Measurements from ENCODE around the gene SGK1. TPM values are rescaled to one million over a fixed set of nuclear protein-coding genes. Genes with fewer than 3 reads are reported as not detected.

The SGK1 gene
- total and polyA plus RNA-seq, 7 donors: 17.2 to 352 (median 35.2) TPM

GRCh38 chr6:134358320-134358719 is 40.4 kb upstream of the SGK1 start:
- Histone ChIP-seq H3K4me1 (no peaks in the 10 kb centered on the region), H3K36me3 (no peaks in the 10 kb centered on the region), H3K4me3 (no peak overlapping the region), H3K9me3 (peaks cover 0 to 4% (median 0%) of the 10 kb centered on the region in 4 donors), H3K27ac (no peak overlapping the region), H3K27me3 (no peaks in the 10 kb centered on the region)
- intact Hi-C loops (cut with DNase I): no loop called here
- WGBS, 2 donors: 65 to 72% methylated on average over 4 of the region's 4 CpGs
- no peak for TF ChIP-seq EP300 (IDR thresholded peaks at IDR 0.05)
- no peak for TF ChIP-seq CTCF (IDR thresholded peaks at IDR 0.05)
- TF ChIP-seq POLR2AphosphoS5 (IDR thresholded peaks at IDR 0.05): no peak
- no peak for TF ChIP-seq POLR2A (IDR thresholded peaks at IDR 0.05)
- DNase-seq: no peak

- H3K36me3 ChIP-seq: no peaks in the 10 kb centered on the region
- TF ChIP-seq EP300 (IDR thresholded peaks at IDR 0.05) (no peak), POLR2AphosphoS5 (IDR thresholded peaks at IDR 0.05) (no peak), CTCF (IDR thresholded peaks at IDR 0.05) (no peak), POLR2A (IDR thresholded peaks at IDR 0.05) (no peak)
- peaks cover 0 to 4% (median 0%) of the 10 kb centered on the region in 4 donors for H3K9me3 ChIP-seq
- DNase-seq: no peak
- 81 to 88% methylated on average over 2 of the region's 2 CpGs for WGBS, 2 donors
- H3K4me1 ChIP-seq: no peaks in the 10 kb centered on the region
- H3K27me3 ChIP-seq: no peaks in the 10 kb centered on the region
- intact Hi-C loops (cut with DNase I): no loop called here
- H3K27ac ChIP-seq: no peak overlapping the region
- no peak overlapping the region for H3K4me3 ChIP-seq
These were observed 39.1 kb upstream of the SGK1 start for GRCh38 chr6:134357022-134357487.

GRCh38 chr6:134356405-134356804 is 38.5 kb upstream of the SGK1 start:
- Histone ChIP-seq H3K9me3 (peaks cover 0 to 4% (median 0%) of the 10 kb centered on the region in 4 donors), H3K27me3 (no peaks in the 10 kb centered on the region), H3K4me1 (no peaks in the 10 kb centered on the region), H3K36me3 (no peaks in the 10 kb centered on the region), H3K4me3 (no peak overlapping the region), H3K27ac (no peak overlapping the region)
- TF ChIP-seq EP300 (IDR thresholded peaks at IDR 0.05) (no peak), POLR2AphosphoS5 (IDR thresholded peaks at IDR 0.05) (no peak), POLR2A (IDR thresholded peaks at IDR 0.05) (no peak), CTCF (IDR thresholded peaks at IDR 0.05) (no peak)
- no peak for DNase-seq
- intact Hi-C loops (cut with DNase I): no loop called here
- WGBS, 2 donors: 97 to 99% methylated on average over 3 of the region's 3 CpGs

GRCh38 chr6:134352786-134353480 is 35.0 kb upstream of the SGK1 start:
- Histone ChIP-seq H3K27ac (no peak overlapping the region), H3K27me3 (no peaks in the 10 kb centered on the region), H3K4me3 (no peak overlapping the region), H3K36me3 (no peaks in the 10 kb centered on the region), H3K9me3 (peaks cover 0 to 4% (median 0%) of the 10 kb centered on the region in 4 donors), H3K4me1 (no peaks in the 10 kb centered on the region)
- intact Hi-C loops (cut with DNase I): no loop called here
- no peak for TF ChIP-seq POLR2A (IDR thresholded peaks at IDR 0.05)
- TF ChIP-seq CTCF (IDR thresholded peaks at IDR 0.05): no peak
- TF ChIP-seq POLR2AphosphoS5 (IDR thresholded peaks at IDR 0.05): no peak
- TF ChIP-seq EP300 (IDR thresholded peaks at IDR 0.05): no peak
- WGBS, 2 donors: 80 to 81% methylated on average over 4 of the region's 4 CpGs
- DNase-seq: no peak

All from sigmoid colon (tissue), 7 donors.